HG03095 (cell line): ENCODE measurements around the gene EIF3J.
"Not testable (repeated sequence)": the region's sequence is repeated elsewhere in the genome, so short reads cannot be mapped to it uniquely, and the experiment has no call there.

ENCODE experiments used
- ATAC-seq: cut with Tn5 transposase; IDR thresholded peaks from one replicate; pipeline ENCODE4 v1.9.1; 2021; ENCODE audit warnings: moderate library complexity; ENCODE audit not compliant: unreplicated experiment

The EIF3J gene

GRCh38 chr15:44536962-44537734, at the start of gene EIF3J:
TSS of gene EIF3J (plus strand) at chr15:44537147. CDS start at chr15:44537195, 48 bp downstream.
- ATAC-seq, result peak; percentile 88

GRCh38 chr15:44489464-44489863, 47.5 kb upstream of the EIF3J start:
- ATAC-seq, result no peak

- ATAC-seq, result no peak
These were observed 46.3 kb upstream of the EIF3J start for GRCh38 chr15:44490622-44491021.

- ATAC-seq, result no peak
These were observed 44.9 kb upstream of the EIF3J start for GRCh38 chr15:44492040-44492439.

- ATAC-seq, result no peak
These were observed 44.3 kb upstream of the EIF3J start for GRCh38 chr15:44492672-44493071.

- ATAC-seq, result no peak
These were observed 41.4 kb upstream of the EIF3J start for GRCh38 chr15:44495562-44495961.

- no peak for ATAC-seq
These were observed 36.4 kb upstream of the EIF3J start for GRCh38 chr15:44500555-44500954.

GRCh38 chr15:44501768-44502366, 35.1 kb upstream of the EIF3J start:
- no peak for ATAC-seq

- no peak for ATAC-seq
These were observed 20.5 kb upstream of the EIF3J start for GRCh38 chr15:44516436-44516835.

- no peak for ATAC-seq
These were observed 17.4 kb upstream of the EIF3J start for GRCh38 chr15:44519537-44519936.

- ATAC-seq, result no peak
These were observed 11.9 kb upstream of the EIF3J start for GRCh38 chr15:44525018-44525417.

- no peak for ATAC-seq
These were observed 9.7 kb upstream of the EIF3J start for GRCh38 chr15:44527241-44527640.

GRCh38 chr15:44529864-44530604, 6.9 kb upstream of the EIF3J start:
- no peak for ATAC-seq

GRCh38 chr15:44530653-44531052, 6.3 kb upstream of the EIF3J start:
- ATAC-seq, result no peak

GRCh38 chr15:44532275-44532674, 4.7 kb upstream of the EIF3J start:
- ATAC-seq, result not testable (repeated sequence)

- no peak for ATAC-seq
These were observed 4.3 kb upstream of the EIF3J start for GRCh38 chr15:44532689-44533088.

GRCh38 chr15:44535092-44535491, 1.9 kb upstream of the EIF3J start:
- ATAC-seq, result no peak

GRCh38 chr15:44535523-44536301, 1.2 kb upstream of the EIF3J start:
- no peak for ATAC-seq

GRCh38 chr15:44536302-44536961, 515 bp upstream of the EIF3J start:
- peak; percentile 41 for ATAC-seq

GRCh38 chr15:44537735-44538240, 841 bp downstream of the EIF3J start:
- ATAC-seq, result no peak
